ENCODE data around the gene GRM2. TPM values are rescaled to one million over a fixed set of nuclear protein-coding genes. Genes with fewer than 3 reads are reported as not detected.

GRM2 gene
- total and polyA plus RNA-seq, 10 of the 15 experiments (the other 5 are each of a cell fraction or from before 2014, with no cell fraction given): 0.01 to 0.14 (median 0.06) TPM; not detected in 5

DNA sequence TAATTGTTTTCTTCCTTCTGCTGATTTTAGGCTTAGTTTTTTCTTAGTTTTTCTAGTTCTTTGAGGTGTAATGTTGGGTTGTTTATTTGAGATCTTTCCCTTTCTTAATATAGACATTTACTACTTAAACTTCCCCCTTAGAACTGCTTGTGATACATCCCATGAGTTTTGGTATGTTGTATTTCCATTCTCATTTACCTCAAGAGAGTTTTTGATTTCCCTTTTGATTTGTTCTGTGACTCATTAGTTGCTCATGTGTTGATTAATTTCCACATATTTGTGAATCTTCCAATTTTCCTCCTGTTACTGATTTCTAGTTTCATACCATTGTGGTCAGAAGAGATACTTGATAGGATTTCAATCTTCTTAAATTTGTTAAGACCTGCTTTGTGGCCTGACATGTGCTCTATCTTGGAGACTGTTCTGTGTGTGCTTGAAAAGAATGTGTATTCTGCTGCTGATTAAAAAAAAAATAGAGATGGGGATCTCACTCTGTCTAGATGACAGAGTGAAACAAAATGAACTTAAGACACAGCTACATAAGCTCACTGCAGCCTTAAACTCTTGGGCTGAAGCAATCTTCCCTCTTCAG, 22.3 kb downstream of the GRM2 start:
- no peaks in the 10 kb centered on the region for H4K20me1 ChIP-seq (ENCODE audit: control insufficient read depth, insufficient read depth)
- DNase-seq (ENCODE audit: low read depth, low spot score): no peak
- no peaks in the 10 kb centered on the region for H3K36me3 ChIP-seq (ENCODE audit: control insufficient read depth in 2 of 2, insufficient read depth in 2 of 2, low read length in 1 of 2)
- no peaks in the 10 kb centered on the region for H3K4me1 ChIP-seq (ENCODE audit: control insufficient read depth, insufficient read depth, low read length)
- ChIA-PET CTCF (interaction anchor here (2.0 kb wide), 1 partner anchor 10 kb away, joined by 8 read pairs; no protein-coding TSS in a partner anchor), RAD21 (ENCODE audit: unreplicated experiment) (no interaction called here), POLR2A (no interaction called here), SMC1A (ENCODE audit: uncharacterized antibody, unreplicated experiment) (interaction anchor here (0.6 to 1.2 kb wide), 2 partner anchors 10 to 18 kb away, joined by 3 to 5 read pairs; no protein-coding TSS in a partner anchor)
- no peaks in the 10 kb centered on the region for H3K9me3 ChIP-seq (replicated peaks; ENCODE audit: control insufficient read depth, insufficient read depth, low read length)
- in situ Hi-C loops (cut with MboI): no loop called here
- H2AFZ ChIP-seq (ENCODE audit: control insufficient read depth, low read depth, low read length): no peak overlapping the region
- FAIRE-seq: no peak
- H3K79me2 ChIP-seq (ENCODE audit: control insufficient read depth, insufficient read depth, low read length): no peaks in the 10 kb centered on the region
- no TSS peak for BruUV-seq (replicated peaks)
- H3K4me2 ChIP-seq (ENCODE audit: control insufficient read depth, insufficient read depth): no peak overlapping the region
- ATAC-seq: no peak
- intact Hi-C loops (cut with micrococcal nuclease; ENCODE audit: unreplicated experiment): no loop called here
- no peak overlapping the region for H3K4me3 ChIP-seq
- H3K9ac ChIP-seq (ENCODE audit: control insufficient read depth, insufficient read depth, low read length): no peak overlapping the region
- H3K27me3 ChIP-seq (replicated peaks in 1 of 2; ENCODE audit: control insufficient read depth in 2 of 2, insufficient read depth in 2 of 2, low read length in 1 of 2): no peaks in the 10 kb centered on the region
- TF ChIP-seq RFX5 (IDR thresholded peaks at IDR 0.05; ENCODE audit: low read depth, low read length) (no peak), CBX3 (IDR thresholded peaks at IDR 0.05; ENCODE audit: borderline replicate concordance, low read depth) (no peak), MTA3 (IDR thresholded peaks at IDR 0.05; ENCODE audit: borderline replicate concordance, low read length) (no peak), SUZ12 (IDR thresholded peaks at IDR 0.05; ENCODE audit: unreplicated experiment) (no peak), HDAC2 (IDR thresholded peaks at IDR 0.05) (no peak), EZH2 (IDR thresholded peaks at IDR 0.05; ENCODE audit: borderline replicate concordance, control insufficient read depth, low read depth, low read length) (no peak), SMAD1 (IDR thresholded peaks at IDR 0.05; ENCODE audit: low read depth, partially characterized antibody) (no peak), RCOR1 (conservative IDR thresholded peaks at IDR 0.05; ENCODE audit: low read depth, low read length) (no peak), ZSCAN29 (IDR thresholded peaks at IDR 0.05) (no peak)
- TF ChIP-seq, protein P1, sequence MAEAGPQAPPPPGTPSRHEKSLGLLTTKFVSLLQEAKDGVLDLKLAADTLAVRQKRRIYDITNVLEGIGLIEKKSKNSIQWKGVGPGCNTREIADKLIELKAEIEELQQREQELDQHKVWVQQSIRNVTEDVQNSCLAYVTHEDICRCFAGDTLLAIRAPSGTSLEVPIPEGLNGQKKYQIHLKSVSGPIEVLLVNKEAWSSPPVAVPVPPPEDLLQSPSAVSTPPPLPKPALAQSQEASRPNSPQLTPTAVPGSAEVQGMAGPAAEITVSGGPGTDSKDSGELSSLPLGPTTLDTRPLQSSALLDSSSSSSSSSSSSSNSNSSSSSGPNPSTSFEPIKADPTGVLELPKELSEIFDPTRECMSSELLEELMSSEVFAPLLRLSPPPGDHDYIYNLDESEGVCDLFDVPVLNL (IDR thresholded peaks at IDR 0.05; ENCODE audit: low read depth, low read length): no peak
- TF ChIP-seq, protein P2, sequence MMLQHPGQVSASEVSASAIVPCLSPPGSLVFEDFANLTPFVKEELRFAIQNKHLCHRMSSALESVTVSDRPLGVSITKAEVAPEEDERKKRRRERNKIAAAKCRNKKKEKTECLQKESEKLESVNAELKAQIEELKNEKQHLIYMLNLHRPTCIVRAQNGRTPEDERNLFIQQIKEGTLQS (IDR thresholded peaks at IDR 0.05; ENCODE audit: borderline replicate concordance, extremely low read depth, low read depth, low read length): no peak
- TF ChIP-seq, protein P3, sequence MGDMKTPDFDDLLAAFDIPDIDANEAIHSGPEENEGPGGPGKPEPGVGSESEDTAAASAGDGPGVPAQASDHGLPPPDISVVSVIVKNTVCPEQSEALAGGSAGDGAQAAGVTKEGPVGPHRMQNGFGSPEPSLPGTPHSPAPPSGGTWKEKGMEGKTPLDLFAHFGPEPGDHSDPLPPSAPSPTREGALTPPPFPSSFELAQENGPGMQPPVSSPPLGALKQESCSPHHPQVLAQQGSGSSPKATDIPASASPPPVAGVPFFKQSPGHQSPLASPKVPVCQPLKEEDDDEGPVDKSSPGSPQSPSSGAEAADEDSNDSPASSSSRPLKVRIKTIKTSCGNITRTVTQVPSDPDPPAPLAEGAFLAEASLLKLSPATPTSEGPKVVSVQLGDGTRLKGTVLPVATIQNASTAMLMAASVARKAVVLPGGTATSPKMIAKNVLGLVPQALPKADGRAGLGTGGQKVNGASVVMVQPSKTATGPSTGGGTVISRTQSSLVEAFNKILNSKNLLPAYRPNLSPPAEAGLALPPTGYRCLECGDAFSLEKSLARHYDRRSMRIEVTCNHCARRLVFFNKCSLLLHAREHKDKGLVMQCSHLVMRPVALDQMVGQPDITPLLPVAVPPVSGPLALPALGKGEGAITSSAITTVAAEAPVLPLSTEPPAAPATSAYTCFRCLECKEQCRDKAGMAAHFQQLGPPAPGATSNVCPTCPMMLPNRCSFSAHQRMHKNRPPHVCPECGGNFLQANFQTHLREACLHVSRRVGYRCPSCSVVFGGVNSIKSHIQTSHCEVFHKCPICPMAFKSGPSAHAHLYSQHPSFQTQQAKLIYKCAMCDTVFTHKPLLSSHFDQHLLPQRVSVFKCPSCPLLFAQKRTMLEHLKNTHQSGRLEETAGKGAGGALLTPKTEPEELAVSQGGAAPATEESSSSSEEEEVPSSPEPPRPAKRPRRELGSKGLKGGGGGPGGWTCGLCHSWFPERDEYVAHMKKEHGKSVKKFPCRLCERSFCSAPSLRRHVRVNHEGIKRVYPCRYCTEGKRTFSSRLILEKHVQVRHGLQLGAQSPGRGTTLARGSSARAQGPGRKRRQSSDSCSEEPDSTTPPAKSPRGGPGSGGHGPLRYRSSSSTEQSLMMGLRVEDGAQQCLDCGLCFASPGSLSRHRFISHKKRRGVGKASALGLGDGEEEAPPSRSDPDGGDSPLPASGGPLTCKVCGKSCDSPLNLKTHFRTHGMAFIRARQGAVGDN (IDR thresholded peaks at IDR 0.05): no peak
- TF ChIP-seq, protein P4, sequence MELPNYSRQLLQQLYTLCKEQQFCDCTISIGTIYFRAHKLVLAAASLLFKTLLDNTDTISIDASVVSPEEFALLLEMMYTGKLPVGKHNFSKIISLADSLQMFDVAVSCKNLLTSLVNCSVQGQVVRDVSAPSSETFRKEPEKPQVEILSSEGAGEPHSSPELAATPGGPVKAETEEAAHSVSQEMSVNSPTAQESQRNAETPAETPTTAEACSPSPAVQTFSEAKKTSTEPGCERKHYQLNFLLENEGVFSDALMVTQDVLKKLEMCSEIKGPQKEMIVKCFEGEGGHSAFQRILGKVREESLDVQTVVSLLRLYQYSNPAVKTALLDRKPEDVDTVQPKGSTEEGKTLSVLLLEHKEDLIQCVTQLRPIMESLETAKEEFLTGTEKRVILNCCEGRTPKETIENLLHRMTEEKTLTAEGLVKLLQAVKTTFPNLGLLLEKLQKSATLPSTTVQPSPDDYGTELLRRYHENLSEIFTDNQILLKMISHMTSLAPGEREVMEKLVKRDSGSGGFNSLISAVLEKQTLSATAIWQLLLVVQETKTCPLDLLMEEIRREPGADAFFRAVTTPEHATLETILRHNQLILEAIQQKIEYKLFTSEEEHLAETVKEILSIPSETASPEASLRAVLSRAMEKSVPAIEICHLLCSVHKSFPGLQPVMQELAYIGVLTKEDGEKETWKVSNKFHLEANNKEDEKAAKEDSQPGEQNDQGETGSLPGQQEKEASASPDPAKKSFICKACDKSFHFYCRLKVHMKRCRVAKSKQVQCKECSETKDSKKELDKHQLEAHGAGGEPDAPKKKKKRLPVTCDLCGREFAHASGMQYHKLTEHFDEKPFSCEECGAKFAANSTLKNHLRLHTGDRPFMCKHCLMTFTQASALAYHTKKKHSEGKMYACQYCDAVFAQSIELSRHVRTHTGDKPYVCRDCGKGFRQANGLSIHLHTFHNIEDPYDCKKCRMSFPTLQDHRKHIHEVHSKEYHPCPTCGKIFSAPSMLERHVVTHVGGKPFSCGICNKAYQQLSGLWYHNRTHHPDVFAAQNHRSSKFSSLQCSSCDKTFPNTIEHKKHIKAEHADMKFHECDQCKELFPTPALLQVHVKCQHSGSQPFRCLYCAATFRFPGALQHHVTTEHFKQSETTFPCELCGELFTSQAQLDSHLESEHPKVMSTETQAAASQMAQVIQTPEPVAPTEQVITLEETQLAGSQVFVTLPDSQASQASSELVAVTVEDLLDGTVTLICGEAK (IDR thresholded peaks at IDR 0.05; ENCODE audit: borderline replicate concordance): no peak
- no peak overlapping the region for H3K27ac ChIP-seq (ENCODE audit: control insufficient read depth, insufficient read depth)
